GM21786 (cell line): ENCODE data around the gene FHL2.
"Not testable (repeated sequence)": the region's sequence is repeated elsewhere in the genome, so short reads cannot be mapped to it uniquely, and the experiment has no call there.

Experiments used
- ATAC-seq: cut with Tn5 transposase; IDR thresholded peaks from one replicate; pipeline ENCODE4 v1.9.1; 2021; ENCODE audit not compliant: unreplicated experiment

The FHL2 gene

DNA sequence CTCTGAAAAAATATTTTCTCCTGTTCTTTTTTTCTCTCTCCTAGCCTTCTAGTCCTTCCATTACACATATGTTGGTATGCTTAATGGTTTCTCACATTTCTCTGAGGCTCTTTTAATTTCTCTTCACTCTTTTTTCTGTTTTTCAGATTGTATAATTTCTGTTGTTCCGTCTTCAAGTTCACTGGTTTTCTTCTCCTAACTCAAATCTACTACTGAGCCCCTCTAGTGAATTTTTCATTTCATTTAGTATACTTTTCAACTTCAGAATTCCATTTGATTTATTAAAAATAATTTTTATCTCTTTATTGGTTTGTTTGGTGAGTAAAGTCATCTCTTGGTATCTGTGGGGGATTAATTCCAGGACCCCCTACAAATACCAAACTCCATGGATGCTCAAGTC, 41.7 kb downstream of the FHL2 start:
- ATAC-seq = no peak

DNA sequence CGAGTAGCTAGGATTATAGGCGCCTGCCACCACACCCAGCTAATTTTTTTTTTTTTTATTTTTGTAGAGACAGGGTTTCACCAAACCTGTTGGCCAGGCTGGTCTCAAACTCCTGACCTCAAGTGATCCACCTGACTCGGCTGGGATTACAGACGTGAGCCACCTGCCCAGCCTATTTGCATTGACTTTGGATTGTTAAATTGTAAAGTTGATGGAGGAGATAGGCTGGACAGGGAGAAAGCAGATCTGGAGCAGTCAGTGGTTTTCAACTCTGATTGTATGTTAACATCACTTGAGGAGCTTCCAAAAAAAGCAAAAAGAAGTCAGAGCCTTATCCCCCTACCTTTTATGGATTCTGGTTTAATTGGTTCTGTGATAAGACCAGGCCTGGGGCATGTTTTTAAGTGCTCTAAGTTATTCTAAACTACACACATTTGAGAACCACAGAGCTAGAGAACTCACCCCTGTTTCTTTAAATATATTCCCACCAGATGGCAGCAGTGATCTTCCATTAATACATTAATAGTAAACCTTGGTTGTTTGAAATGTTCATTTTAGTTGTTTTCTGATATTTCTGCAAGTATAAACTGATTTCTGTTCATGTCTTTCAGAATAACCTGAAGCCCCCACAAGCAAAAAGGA, 54.0 kb downstream of the FHL2 start:
- no peak for ATAC-seq

DNA sequence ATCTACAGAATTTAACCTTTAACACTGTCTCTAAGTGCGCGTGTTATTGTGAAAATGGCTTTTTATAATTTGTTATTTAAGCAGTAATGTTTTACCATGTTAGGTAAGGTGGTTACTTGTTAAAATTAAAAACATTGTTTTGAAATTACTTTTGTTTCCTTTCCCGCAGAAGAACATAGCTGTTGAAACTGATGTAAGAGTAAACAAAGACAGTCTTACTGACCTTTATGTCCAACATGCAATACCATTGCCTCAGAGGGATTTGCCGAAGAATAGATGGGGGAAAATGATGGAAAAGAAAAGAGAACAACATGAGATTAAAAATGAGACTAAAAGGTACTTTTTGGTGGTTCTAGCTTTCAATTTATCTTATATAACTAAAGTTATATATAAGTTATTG, 59.4 kb downstream of the FHL2 start:
- ATAC-seq = no peak

DNA sequence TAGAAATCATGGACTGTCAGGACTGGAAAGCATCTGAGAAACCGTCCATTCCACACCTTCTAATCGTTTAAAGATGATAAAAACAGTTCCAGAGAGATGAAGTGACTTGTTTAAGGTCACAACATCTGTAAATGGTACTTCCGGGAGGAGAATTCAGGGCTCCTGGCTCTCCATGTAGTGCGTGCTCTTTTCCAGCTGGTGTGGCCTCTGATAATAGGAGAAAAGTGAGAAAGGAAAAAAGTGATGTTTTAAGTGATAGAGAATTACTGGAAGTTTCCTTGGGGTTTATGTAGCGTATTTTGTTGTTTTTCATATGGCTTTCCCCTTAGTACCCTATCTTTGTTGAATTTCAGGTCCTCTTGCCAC, 60.8 kb downstream of the FHL2 start:
- no peak for ATAC-seq

DNA sequence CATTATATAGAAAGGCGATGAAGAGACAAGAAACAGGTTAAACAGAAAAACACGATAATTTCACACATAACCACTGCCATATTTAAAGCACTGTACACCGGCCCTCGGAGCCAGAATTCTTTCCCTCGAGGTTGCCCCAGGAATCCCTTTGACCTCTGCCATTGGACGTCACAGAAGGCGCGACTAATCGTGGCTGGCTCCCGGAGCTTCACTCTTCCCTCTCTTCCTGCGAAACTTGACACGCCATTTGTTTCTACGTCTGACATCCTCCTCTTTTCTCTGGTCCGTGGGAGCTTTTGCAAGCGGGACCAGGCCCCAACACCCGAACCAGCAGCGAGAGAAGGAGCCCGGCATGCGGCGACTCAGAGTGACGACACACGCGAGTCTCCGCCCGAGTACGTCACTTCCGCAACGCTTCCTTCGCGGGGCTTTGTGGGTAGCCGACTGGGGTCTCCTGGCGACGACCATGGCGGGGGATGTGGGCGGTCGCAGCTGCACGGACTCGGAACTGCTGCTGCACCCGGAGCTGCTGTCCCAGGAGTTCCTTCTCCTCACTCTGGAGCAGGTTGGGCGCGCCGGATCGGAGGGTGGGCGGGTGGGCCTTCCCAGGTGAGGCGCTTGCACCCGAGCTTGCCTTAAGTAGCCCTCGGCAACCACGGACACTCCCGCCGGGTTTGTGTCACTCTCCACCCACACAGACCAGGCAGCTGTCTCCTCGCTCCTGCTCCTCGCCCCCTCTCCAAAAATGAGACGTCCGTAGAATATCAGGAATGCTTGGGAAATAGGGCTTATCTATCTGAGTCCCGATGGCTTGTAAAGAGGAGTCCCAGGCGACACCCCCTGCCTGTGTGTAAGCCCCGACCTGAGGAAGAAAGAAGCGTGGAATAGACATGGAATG, 61.5 kb downstream of the FHL2 start, which contains the start of gene C2orf49:
TSS of gene C2orf49 (plus strand) at position 419 of the 898 bp plus-strand sequence. CDS start at position 467, 48 bp downstream.
- ATAC-seq = peak; percentile 94

DNA sequence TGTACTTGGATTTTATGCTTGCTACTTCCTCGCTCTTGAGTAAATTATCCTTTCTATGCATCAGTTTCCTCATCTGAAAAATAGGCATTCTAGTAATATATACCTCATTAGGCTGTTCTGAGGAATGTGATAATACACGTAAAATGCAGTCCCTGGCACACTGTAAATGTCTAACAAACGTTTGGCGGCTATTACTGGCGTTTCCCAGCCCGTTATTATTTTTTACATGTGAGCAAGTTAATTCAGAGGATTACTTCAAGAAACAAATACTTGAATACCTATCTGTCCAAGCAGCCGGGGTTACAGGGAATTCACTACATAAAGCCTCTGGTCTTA, 62.1 kb downstream of the FHL2 start:
- no peak for ATAC-seq

DNA sequence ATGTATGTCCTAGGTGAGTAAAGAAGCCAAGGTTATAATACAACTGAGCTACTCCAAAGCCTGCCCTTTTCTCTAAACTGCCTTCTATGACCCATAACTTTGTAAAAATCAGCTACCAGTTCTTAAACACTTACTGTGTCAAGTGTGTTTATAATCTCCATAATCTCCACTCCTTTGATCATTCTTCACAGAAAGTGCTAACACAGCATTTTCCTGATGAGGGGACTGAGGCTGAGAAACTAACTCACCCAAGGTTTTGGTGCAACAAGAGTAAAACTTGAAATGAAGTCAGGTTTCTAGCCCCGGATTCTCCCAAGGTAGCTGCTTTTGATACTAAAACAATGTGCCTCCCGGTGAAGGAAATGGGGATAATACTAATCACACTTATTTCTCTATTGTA, 63.4 kb downstream of the FHL2 start:
- no peak for ATAC-seq

DNA sequence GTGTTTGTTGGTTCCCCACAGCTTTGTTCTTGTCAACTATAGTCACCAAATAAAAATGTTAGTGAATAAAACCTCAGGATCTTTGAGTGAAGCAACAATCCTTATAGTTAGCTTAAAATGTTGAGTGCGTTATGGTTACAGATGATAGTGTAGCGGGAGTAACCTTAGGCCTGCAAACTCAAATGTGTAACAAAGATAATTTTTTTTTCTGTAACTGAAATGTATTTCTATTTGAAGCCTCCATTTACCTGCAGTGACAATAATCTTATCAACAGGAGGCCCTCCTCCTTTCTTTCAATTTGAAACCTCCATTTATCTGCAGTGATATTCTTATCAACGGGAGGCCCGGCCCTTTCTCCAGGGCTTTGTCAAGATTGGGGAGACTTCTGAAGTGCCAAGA, 64.6 kb downstream of the FHL2 start:
- no peak for ATAC-seq

DNA sequence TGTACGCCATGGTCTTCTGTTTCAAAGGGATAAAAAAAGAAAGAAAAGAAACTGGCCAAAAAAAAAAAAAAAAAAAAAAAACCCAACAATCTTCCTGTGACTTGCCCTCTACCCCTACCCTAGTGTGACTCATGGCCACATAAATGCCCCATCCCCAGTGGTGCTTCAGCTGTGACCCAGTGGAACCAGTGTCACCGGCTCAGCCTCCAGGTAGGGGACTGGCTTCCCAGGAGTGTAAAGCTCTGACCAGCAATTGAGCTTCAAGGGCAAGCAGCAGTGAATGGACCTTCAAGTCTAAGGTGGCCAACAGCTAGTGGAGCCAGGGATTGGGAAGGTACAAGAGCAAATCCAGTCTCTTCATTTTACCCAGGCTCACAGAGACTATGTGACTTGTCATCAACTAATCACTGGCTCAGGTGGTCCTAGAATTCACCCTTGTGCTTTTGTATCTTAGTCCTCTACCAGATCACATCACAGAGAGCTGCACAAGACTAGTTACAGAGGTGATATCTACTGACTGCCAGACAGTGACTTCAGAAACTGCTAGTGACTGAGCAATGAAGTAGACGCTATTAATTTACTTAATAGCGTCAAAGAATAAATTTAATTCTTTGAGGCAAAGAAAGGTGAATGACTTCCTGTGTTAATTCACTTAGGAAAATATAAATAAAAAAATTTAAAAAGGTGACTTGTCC, 68.0 kb downstream of the FHL2 start:
- ATAC-seq = no peak

DNA sequence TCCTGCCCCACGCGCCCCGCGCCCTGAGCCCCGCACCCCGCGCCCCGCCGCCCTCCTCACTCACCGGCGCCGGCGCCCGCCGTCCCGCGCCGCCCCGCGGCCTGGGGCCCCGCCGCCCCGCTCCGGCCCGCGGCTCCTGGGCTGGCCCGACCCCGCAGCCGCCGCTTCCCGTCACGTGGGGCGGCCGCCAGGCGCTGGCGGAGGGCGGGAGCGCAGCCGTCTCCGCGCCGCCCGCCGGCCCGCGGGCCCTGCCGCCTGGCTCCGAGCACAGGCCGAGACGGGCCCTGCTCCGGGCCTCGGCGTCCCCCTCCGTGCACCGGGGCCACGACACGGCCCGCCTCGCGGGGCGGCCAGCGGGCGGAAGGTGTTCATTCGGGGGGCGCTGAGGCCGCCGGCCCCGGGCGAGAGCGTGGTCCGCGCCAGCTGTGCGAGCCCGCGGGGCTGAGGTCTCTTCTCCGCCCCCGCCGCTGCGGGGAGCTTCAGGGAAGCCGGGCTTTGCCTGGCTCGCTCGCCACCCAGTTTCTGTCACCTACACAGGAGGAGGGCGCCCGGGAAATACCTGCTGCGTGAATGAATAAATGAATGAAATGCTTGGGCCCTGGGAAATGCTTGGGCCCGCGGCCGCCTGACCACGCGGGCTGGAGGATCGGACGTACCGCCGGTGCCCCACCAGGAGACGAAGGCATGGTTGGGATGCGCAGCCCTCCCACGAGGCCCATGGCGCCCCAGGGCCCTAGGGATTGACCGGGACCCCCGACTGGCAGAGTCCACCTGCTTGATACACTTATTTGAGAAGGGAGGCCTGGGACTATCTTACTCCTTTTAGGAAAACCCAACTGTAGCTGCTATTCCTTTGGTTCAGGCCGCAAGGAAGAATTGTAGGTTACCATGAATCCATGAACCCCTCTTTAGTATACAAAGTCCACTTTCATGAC, 69.0 kb downstream of the FHL2 start, which contains the start of gene TGFBRAP1:
TSS of gene TGFBRAP1 (minus strand) at position 175 of the 935 bp plus-strand sequence. CDS start 21,434 bp downstream, outside the sequence.
- ATAC-seq = peak; percentile 58

DNA sequence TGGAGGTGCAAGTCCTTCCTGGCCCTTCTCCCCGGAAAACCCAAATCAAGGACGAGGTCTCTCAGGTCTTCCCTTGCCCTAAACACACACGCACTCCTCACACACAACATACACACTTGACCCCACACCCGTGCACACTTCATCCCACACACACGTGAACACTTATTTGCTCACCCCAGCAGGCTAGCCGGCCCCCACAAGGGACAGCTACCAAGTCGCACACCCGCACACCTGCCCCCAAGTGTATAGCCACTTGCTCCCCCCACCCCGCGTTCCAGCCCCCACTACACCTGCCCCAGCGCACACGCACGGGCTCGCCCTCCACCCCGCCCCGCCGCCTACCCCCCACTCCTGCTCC, 69.7 kb downstream of the FHL2 start:
- ATAC-seq = no peak

DNA sequence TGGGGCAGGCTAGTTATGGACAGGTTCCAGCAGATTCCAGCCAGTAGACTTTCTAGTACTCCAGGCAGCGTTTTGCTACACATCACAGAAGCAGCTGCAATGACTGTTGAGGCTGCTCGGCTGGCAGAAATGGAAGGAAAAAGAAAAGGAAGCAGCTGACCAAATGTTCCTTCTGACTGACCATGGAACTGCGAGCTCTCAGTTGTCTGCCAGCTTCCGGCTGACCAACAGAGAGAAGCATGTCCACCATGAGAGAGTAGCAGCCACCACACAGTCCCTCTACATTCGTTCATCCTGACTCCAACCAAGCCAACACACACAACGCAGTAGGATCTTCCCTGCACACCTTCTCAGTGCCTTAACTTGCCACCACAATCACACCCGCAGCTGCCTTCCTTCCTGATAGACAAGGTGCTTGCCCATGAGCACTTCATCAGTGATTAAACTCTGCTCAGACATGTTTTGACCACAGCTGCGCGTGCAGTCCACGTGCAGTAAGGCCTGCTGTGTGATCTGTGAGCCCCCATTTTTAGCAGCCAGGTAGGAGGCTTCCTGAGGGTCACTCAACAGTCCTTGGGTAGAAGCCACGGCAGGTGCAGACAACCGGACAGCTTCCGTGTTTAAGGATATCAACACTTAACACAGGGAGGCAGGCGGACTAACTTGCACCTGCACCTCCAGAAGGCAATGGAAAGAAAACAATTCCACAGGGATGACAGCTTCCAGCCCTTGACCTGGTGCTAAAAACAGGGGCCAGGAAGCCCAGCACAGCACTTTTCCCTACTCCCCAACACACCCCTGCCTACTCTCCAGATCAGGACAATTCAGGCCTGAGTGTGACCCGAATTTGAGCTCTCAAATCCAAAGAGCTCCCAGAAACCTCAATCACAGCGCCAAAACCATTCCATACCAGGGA, 70.3 kb downstream of the FHL2 start:
- no peak for ATAC-seq

DNA sequence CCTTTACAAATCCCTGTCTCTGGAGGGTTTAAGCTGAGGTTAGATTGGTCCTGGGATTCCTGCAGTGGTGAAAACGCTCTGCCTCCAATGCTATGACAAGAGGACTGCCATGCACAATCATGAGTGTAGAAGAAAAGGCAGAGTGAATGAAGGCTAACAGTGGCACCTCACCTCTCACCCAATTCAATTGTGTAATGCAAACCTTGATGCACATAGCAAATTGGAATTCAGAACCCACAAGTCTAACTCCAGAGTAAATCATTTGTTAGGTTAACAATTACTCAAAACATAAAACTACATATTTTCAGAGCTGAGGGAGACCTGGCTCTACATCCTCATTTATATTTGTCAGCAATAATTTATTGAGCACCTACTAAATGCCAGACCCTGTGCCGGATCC, 71.2 kb downstream of the FHL2 start:
- no peak for ATAC-seq

DNA sequence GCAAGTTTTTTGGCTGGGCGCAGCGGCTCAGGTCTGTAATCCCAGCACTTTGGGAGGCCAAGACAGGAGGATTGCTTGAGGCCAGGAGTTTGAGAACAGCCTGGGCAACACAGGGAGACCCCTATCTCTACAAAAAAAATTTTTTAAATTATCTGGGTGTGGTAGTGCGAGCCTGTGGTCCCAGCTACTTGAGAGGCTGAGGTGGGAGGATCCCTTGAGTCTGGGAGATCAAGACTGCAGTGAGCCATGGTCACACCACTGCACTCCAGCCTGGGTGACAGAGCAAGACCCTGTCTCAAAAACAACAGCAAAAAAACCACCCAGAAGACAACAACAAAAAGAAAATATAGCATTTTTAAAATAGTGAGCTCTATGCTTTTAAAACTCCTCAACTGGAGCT, 71.6 kb downstream of the FHL2 start:
- ATAC-seq = not testable (repeated sequence)

DNA sequence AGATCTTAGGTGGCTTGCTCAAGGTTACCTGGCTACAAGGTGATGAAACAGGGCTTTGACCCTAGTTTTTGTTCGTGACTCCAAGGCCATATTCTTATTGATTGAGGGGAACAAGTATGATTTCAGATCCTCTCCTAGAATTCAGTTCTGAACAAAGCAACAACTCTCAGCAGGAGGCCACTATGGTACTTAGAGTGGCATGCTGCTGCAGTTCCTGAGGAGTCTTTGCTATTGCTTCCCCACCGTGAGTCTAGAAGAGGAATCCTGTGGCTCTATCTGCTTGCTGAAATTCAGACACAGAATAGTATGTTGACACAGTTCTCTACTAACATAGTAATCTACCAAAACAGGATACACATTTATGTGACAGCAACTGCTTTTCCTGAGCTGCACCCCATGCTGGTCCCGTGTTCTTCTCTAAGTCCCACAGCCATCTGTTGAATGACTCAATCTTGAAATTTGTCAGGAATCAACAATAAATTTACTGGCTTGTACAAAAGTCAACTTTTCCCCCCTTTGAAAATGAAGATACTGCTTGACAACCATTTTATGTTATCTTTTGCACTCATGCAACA, 73.4 kb downstream of the FHL2 start:
- ATAC-seq = no peak

DNA sequence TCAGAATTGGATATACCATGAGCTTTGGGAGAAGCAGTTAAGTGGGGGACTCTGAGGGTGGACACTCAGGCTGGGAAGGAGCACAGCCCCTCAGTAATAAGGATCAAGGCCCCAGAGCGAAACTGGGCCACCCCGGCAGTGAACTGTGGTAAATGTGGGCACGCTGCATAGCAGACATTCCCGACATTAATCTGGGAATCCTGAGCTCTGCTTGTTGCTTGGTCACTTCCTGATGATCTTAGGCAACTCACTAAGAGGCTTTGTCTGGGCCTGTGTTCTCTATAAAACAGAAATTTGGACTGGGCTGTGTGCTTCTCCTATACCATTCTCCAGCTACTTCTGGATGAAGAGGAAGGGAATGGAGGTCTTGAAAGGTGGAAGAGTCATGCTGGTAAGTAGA, 74.1 kb downstream of the FHL2 start:
- no peak for ATAC-seq

DNA sequence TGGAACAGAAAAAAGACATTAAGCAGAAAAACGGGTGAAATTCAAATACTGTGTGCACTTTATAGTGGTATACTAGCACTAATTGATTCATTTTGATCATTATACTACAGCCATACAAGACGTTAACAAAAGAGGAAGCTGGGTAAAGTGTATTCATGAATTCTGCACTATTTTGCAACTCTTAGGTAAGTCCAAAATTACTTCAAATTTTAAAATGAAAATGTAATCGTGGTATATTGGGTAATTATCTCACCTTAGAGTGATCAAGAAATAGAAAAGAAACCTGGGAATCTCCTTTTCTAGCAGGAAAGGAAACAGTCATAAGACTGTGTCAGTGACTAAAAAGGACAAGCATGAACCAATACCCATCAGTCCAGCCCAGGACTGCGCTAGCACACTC, 74.8 kb downstream of the FHL2 start:
- ATAC-seq = no peak

DNA sequence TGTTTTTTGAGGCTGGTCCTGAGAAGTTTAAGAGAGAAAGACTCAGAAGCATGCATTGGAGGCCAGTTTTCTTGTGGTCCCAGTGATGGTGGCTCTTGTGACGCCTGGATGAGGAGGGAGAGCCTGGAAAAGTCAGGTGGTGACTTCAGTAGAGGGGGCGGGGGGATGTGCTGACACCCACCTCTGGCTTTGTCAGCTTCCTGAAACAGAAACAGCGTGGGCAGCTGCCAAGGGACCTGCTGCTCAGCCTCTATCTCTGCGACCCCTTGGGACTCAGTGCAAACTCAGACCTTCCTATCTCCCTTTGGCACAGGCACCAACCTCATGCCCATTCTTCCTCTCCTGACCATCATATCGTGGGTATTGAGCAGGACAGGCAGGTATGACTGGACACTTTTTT, 75.7 kb downstream of the FHL2 start:
- ATAC-seq = no peak

DNA sequence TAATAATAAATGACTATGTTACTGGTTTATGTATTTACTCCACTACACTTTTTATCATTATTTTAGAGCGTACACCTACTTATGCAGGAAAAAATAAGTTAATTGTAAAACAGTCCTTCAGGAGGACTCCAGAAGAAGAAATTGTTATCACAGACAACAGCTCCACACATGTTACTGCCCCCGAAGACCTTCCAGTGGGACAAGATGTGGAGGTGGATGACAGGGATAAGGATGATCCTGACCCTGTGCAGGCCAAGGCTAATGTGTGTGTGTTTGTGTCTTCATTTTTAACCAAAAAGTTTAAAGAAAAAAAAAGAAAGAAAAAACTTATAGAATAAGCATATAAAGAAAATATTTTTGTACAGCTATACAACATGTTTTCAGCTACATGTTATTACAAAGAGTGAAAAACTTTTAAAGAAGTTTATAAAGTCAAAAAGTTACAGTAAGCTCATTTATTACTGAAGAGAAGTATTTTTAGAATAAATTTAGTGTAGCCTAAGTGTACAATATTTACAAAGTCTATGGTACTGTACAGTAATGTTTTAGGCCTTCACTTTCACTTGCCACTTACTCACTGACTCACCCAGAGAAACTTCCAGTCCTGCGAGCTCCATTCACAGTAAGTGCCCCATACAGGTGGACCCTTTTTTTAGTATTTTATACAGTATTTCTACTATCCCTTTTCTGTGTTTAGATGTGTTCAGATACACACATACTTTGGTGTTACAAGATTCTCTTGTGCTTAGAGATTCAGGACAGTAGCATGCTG, 76.8 kb downstream of the FHL2 start:
- ATAC-seq = peak; percentile 49
